ENCODE data around the gene COLGALT1. TPM values are rescaled to one million over a fixed set of nuclear protein-coding genes. Genes with fewer than 3 reads are reported as not detected.

COLGALT1 gene
- total RNA-seq, 2 experiments from 2014 or later = 55.4 to 62.0 TPM

GRCh38 chr19:17625043-17625442 is 69.6 kb downstream of the COLGALT1 start:
- Mint-ChIP-seq H3K36me3 (ENCODE audit: low read depth) (no peaks in the 10 kb centered on the region), H3K9me3 (no peaks in the 10 kb centered on the region), H3K4me3 (no peak overlapping the region), H3K27me3 (no peaks in the 10 kb centered on the region), H3K27ac (no peak overlapping the region), H3K4me1 (peaks cover 10% of the 10 kb centered on the region)
- DNase-seq = no peak
- POLR2A ChIA-PET = no interaction called here
- CTCF ChIA-PET = no interaction called here

GRCh38 chr19:17625980-17626379 is 70.5 kb downstream of the COLGALT1 start:
- POLR2A ChIA-PET = no interaction called here
- H3K27ac Mint-ChIP-seq = no peak overlapping the region
- H3K27me3 Mint-ChIP-seq = no peaks in the 10 kb centered on the region
- no peaks in the 10 kb centered on the region for H3K36me3 Mint-ChIP-seq (ENCODE audit: low read depth)
- H3K4me1 Mint-ChIP-seq = peaks cover 10% of the 10 kb centered on the region
- no peak overlapping the region for H3K4me3 Mint-ChIP-seq
- no peaks in the 10 kb centered on the region for H3K9me3 Mint-ChIP-seq
- CTCF ChIA-PET = no interaction called here
- DNase-seq = no peak

- no peak overlapping the region for H3K4me3 Mint-ChIP-seq
These were observed 71.1 kb downstream of the COLGALT1 start for GRCh38 chr19:17626456-17627015.

GRCh38 chr19:17627161-17627560 is 71.7 kb downstream of the COLGALT1 start:
- Mint-ChIP-seq H3K27ac (no peak overlapping the region), H3K36me3 (ENCODE audit: low read depth) (no peaks in the 10 kb centered on the region), H3K9me3 (no peaks in the 10 kb centered on the region), H3K27me3 (no peaks in the 10 kb centered on the region), H3K4me3 (no peak overlapping the region), H3K4me1 (peaks cover 6% of the 10 kb centered on the region)
- POLR2A ChIA-PET = no interaction called here
- CTCF ChIA-PET = no interaction called here
- no peak for DNase-seq

More at GRCh38 chr19:17626456-17627015, 71.1 kb downstream of the COLGALT1 start:
- no peak for DNase-seq
- H3K4me1 Mint-ChIP-seq = peaks cover 10% of the 10 kb centered on the region
- ChIA-PET CTCF (no interaction called here), POLR2A (no interaction called here)
- H3K36me3 Mint-ChIP-seq (ENCODE audit: low read depth) = no peaks in the 10 kb centered on the region
- H3K27ac Mint-ChIP-seq = no peak overlapping the region
- no peaks in the 10 kb centered on the region for H3K9me3 Mint-ChIP-seq
- no peaks in the 10 kb centered on the region for H3K27me3 Mint-ChIP-seq

- ChIA-PET CTCF (no interaction called here), POLR2A (no interaction called here)
- Mint-ChIP-seq H3K9me3 (no peaks in the 10 kb centered on the region), H3K36me3 (ENCODE audit: low read depth) (no peaks in the 10 kb centered on the region), H3K4me1 (no peaks in the 10 kb centered on the region), H3K27me3 (no peaks in the 10 kb centered on the region), H3K27ac (no peak overlapping the region), H3K4me3 (no peak overlapping the region)
- DNase-seq = no peak
These were observed 72.5 kb downstream of the COLGALT1 start for GRCh38 chr19:17627921-17628320.

GRCh38 chr19:17629760-17630159 is 74.3 kb downstream of the COLGALT1 start:
- CTCF ChIA-PET = no interaction called here

GRCh38 chr19:17632577-17632976 is 77.1 kb downstream of the COLGALT1 start:
- Mint-ChIP-seq H3K36me3 (ENCODE audit: low read depth) (no peaks in the 10 kb centered on the region), H3K4me3 (no peak overlapping the region), H3K9me3 (no peaks in the 10 kb centered on the region), H3K4me1 (no peaks in the 10 kb centered on the region), H3K27me3 (peaks cover 3% of the 10 kb centered on the region), H3K27ac (no peak overlapping the region)
- POLR2A ChIA-PET = no interaction called here
- CTCF ChIA-PET = no interaction called here
- no peak for DNase-seq

More at GRCh38 chr19:17629760-17630159, 74.3 kb downstream of the COLGALT1 start:
- Mint-ChIP-seq H3K4me1 (no peaks in the 10 kb centered on the region), H3K4me3 (no peak overlapping the region), H3K27me3 (no peaks in the 10 kb centered on the region), H3K27ac (no peak overlapping the region), H3K36me3 (ENCODE audit: low read depth) (no peaks in the 10 kb centered on the region), H3K9me3 (no peaks in the 10 kb centered on the region)
- no peak for DNase-seq
- POLR2A ChIA-PET = no interaction called here

Other genes starting within 250 kb of the COLGALT1 start
- gene MRPL34, start 249.8 kb upstream of the COLGALT1 start, total RNA-seq = 10 to 100 TPM; 79.5 to 80.8 TPM
- gene DDA1, start 246.1 kb upstream of the COLGALT1 start, total RNA-seq = 10 to 100 TPM; 39.5 to 45.3 TPM
- 10 to 100 TPM; 16.4 to 17.5 TPM for gene ANO8, start 220.8 kb upstream of the COLGALT1 start, total RNA-seq
- gene GTPBP3, start 218.1 kb upstream of the COLGALT1 start, total RNA-seq = 10 to 100 TPM; 30.9 to 41.3 TPM
- not detected for gene PLVAP, start 178.3 kb upstream of the COLGALT1 start, total RNA-seq
- gene CCDC194, start 161.5 kb upstream of the COLGALT1 start, total RNA-seq = 1 to 10 TPM; 3.7 to 4.2 TPM
- gene BST2, start 150.0 kb upstream of the COLGALT1 start, total RNA-seq = 100 to 1,000 TPM; 192 to 198 TPM
- gene MVB12A, start 135.6 kb upstream of the COLGALT1 start, total RNA-seq = 10 to 100 TPM; 33.5 to 44.5 TPM
- not detected for gene TMEM221, start 107.0 kb upstream of the COLGALT1 start, total RNA-seq
- not detected for gene NXNL1, start 94.7 kb upstream of the COLGALT1 start, total RNA-seq
- gene SLC27A1, start 85.1 kb upstream of the COLGALT1 start, total RNA-seq = 1 to 10 TPM; 2.1 to 2.8 TPM
- gene PGLS, start 44.0 kb upstream of the COLGALT1 start, total RNA-seq = 10 to 100 TPM; 81.8 to 93.0 TPM
- gene UNC13A, start 132.7 kb downstream of the COLGALT1 start, total RNA-seq = under 1 TPM; 0.02 to 0.04 TPM
- gene MAP1S, start 163.8 kb downstream of the COLGALT1 start, total RNA-seq = 10 to 100 TPM; 75.3 to 75.7 TPM
- gene FCHO1, start 195.8 kb downstream of the COLGALT1 start, total RNA-seq = 10 to 100 TPM; 76.3 to 84.1 TPM
- under 1 TPM; 0.35 to 0.81 TPM for gene B3GNT3, start 239.5 kb downstream of the COLGALT1 start, total RNA-seq

Measured in activated CD4-positive, alpha-beta T cell treated with anti-CD3 and anti-CD28 coated beads, Interleukin-2, amount 10 ng/mL, durations not matched to agents 7 days and 5 days (primary cell).